Panc1 (cell line): Measurements from ENCODE around the gene CREM. TPM values are rescaled to one million over a fixed set of nuclear protein-coding genes. Genes with fewer than 3 reads are reported as not detected.
A peak's percentile ranks its signal among the peaks of the same experiment; 100 is the strongest.

ENCODE experiments used
- ATAC-seq: fragments of 200-7000 bp; cut with Tn5 transposase; 2 replicates; pipeline ENCODE4 v1.9.1; 2020; ENCODE audit warnings: mild to moderate bottlenecking, moderate library complexity
- BruUV-seq: library from RNA; stranded (reverse); fragments of 400-500 nt; replicated peaks from 2 replicates; lab custom pipeline; 2021; lab: Mats Ljungman, UMichigan
- CTCF ChIA-PET: fragments of 300-600 bp; sonication (Branson Sonifier 250); formaldehyde crosslinking; loops from one replicate; lab custom pipeline; 2022; ENCODE audit warnings: antibody characterized with exemption; lab: Charles Lee
- POLR2A ChIA-PET: fragments of 300-600 bp; sonication (Branson Sonifier 250); formaldehyde crosslinking; loops from one replicate; lab custom pipeline; 2022; ENCODE audit warnings: antibody characterized with exemption; lab: Charles Lee
- DNase-seq: peaks from one replicate; pipeline ENCODE4 v3.0.0-alpha.2; 2010; ENCODE audit warnings: low read depth, low spot score
- H3K27ac ChIP-seq: 2 replicates; pipeline ENCODE4 v1.5.1; 2011; ENCODE audit warnings: mild to moderate bottlenecking, low read length, inconsistent platforms
- H3K27me3 ChIP-seq: fragments of 200-500 bp; sonication (Bioruptor generic); 2 replicates; pipeline ENCODE4 v1.6.0; 2014; ENCODE audit warnings: low read length, inconsistent platforms; ENCODE audit not compliant: control insufficient read depth, insufficient read depth
- H3K36me3 ChIP-seq: fragments of 200-500 bp; sonication (Bioruptor generic); 2 replicates; pipeline ENCODE4 v1.5.1; 2014; ENCODE audit warnings: inconsistent platforms, mild to moderate bottlenecking, low read length, moderate library complexity; ENCODE audit not compliant: control insufficient read depth, insufficient read depth
- H3K4me1 ChIP-seq: 2 replicates; pipeline ENCODE4 v1.5.1; 2011; ENCODE audit warnings: inconsistent platforms, mild to moderate bottlenecking, low read length, moderate library complexity; ENCODE audit not compliant: control insufficient read depth, insufficient read depth
- H3K4me3 ChIP-seq, 2 experiments: 2 replicates each; pipeline ENCODE4 v1.5.1; 2011 to 2012; ENCODE audit warnings: low read depth in 2 of 2, low read length in 2 of 2, mild to moderate bottlenecking in 2 of 2, inconsistent platforms in 1 of 2, moderate library complexity in 1 of 2
- H3K9me3 ChIP-seq: fragments of 200-500 bp; sonication (Bioruptor generic); 2 replicates; pipeline ENCODE4 v1.5.1; 2014; ENCODE audit warnings: low read depth, mild to moderate bottlenecking, inconsistent platforms, low read length, moderate library complexity; ENCODE audit not compliant: control insufficient read depth, insufficient read depth
- POLR2AphosphoS5 ChIP-seq: IDR thresholded peaks from 2 replicates; pipeline ENCODE4 v1.6.1; 2012; ENCODE audit warnings: mild to moderate bottlenecking, low read depth, low read length, moderate library complexity
- SIN3A ChIP-seq: IDR thresholded peaks from 2 replicates; pipeline ENCODE4 v1.6.1; 2012; ENCODE audit warnings: low read depth, mild to moderate bottlenecking, low read length, moderate library complexity, borderline replicate concordance; ENCODE audit not compliant: insufficient read depth
- TCF7L2 ChIP-seq: IDR thresholded peaks from 2 replicates; pipeline ENCODE4 v1.6.1; 2011; ENCODE audit warnings: mild to moderate bottlenecking, low read depth, low read length, inconsistent platforms
- in situ Hi-C: cut with HindIII; loops from 2 replicates; pipeline ENCODE4 v1.10.0; 2016; ENCODE audit warnings: low sequenced_read_pairs, low pct_unique_long_range_greater_than_20kb
- intact Hi-C: fragments of 100-400 bp; cut with micrococcal nuclease; formaldehyde crosslinking; loops from one replicate; pipeline ENCODE4 v1.10.0; 2022; ENCODE audit not compliant: unreplicated experiment
- total RNA-seq: library from RNA; stranded (reverse); gene quantifications from one replicate; pipeline ENCODE4 v1.2.1, GENCODE V29; 2021; ENCODE audit not compliant: unreplicated experiment
- TF ChIP-seq, protein P1 (sequence below): fragments of 450-650 bp; IDR thresholded peaks from 2 replicates; pipeline ENCODE4 v1.5.1; 2017; ENCODE audit warnings: mild to moderate bottlenecking
- TF ChIP-seq, protein P2 (sequence below), 2 experiments: IDR thresholded peaks; 2 replicates each; pipeline ENCODE4 v1.6.1; 2011 to 2012; ENCODE audit warnings: low read depth in 2 of 2, control low read depth in 1 of 2, low read length in 1 of 2, mild to moderate bottlenecking in 1 of 2, moderate library complexity in 1 of 2; ENCODE audit not compliant: insufficient read depth in 1 of 2

Gene CREM
- total RNA-seq, 1 experiment from 2014 or later: 13.7 TPM

DNA sequence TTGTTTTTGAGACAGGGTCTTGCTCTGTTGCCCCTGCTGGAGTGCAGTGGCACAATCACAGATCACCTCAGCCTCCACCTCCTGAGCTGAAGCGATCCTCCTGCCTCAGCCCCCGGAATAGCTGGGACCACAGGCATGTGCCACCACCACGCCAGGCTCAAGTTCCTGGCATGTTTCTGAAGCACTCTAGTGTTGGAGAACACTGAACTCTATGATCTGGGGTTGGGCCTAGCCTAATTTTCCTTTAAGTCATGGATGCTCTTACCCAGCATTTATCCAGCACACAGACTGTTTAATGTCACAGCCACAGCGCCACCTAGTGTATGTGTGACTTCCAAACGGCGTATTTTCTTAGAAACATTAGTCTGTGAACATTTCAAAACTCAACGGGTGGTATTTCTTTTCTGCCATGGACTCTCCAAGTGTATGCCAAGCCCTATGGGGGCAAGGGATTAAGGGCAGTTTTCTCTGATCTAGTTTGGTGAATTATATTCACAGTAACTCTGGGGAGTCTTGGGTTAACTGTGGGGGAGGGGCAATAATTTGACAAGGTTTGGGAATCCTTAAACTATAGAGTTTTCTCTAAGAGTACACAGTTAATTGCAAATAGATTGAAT lies 91.8 kb downstream of the CREM start:
- intact Hi-C loops (loop anchor here (2.0 kb wide), 1 partner anchor 98 kb away; no protein-coding TSS in a partner anchor), in situ Hi-C loops (no loop called here)
- BruUV-seq: no TSS peak

DNA sequence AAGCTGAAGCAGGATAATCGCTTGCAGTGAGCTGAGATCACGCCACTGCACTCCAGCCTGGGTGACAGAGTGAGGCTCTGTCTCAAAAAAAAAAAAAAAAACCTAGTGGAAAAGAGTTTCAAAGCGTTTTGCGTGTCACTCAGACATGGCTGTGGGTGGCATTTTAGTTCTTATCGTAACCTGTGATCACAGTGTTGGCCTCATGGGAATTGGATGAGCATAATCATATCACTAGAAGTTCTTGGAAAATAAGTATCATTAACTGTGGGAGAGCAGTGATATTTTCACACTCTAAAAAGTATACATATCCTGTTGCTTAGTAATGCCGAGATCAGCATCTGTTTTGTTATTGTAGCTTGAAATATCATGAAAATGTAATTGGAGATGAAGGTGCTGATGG lies 92.6 kb downstream of the CREM start:
- BruUV-seq: no TSS peak
- no peak for ATAC-seq
- intact Hi-C loops: loop anchor here (2.0 kb wide), 1 partner anchor 98 kb away; no protein-coding TSS in a partner anchor
- ChIA-PET CTCF (interaction anchor here (0.7 kb wide), 1 partner anchor 100 kb away, joined by 6 read pairs; no protein-coding TSS in a partner anchor), POLR2A (interaction anchor here (0.6 to 0.7 kb wide), 2 partner anchors 96 to 1661 kb away, joined by 4 to 7 read pairs; no protein-coding TSS in a partner anchor)
- DNase-seq: no peak
- Histone ChIP-seq H3K4me1 (no peaks in the 10 kb centered on the region), H3K27me3 (no peaks in the 10 kb centered on the region), H3K27ac (no peak overlapping the region), H3K9me3 (no peaks in the 10 kb centered on the region), H3K4me3 (no peak overlapping the region), H3K36me3 (no peaks in the 10 kb centered on the region)
- TF ChIP-seq SIN3A (no peak), POLR2AphosphoS5 (no peak), TCF7L2 (no peak)
- TF ChIP-seq, protein P1, sequence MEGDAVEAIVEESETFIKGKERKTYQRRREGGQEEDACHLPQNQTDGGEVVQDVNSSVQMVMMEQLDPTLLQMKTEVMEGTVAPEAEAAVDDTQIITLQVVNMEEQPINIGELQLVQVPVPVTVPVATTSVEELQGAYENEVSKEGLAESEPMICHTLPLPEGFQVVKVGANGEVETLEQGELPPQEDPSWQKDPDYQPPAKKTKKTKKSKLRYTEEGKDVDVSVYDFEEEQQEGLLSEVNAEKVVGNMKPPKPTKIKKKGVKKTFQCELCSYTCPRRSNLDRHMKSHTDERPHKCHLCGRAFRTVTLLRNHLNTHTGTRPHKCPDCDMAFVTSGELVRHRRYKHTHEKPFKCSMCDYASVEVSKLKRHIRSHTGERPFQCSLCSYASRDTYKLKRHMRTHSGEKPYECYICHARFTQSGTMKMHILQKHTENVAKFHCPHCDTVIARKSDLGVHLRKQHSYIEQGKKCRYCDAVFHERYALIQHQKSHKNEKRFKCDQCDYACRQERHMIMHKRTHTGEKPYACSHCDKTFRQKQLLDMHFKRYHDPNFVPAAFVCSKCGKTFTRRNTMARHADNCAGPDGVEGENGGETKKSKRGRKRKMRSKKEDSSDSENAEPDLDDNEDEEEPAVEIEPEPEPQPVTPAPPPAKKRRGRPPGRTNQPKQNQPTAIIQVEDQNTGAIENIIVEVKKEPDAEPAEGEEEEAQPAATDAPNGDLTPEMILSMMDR: no peak
- TF ChIP-seq, protein P2, sequence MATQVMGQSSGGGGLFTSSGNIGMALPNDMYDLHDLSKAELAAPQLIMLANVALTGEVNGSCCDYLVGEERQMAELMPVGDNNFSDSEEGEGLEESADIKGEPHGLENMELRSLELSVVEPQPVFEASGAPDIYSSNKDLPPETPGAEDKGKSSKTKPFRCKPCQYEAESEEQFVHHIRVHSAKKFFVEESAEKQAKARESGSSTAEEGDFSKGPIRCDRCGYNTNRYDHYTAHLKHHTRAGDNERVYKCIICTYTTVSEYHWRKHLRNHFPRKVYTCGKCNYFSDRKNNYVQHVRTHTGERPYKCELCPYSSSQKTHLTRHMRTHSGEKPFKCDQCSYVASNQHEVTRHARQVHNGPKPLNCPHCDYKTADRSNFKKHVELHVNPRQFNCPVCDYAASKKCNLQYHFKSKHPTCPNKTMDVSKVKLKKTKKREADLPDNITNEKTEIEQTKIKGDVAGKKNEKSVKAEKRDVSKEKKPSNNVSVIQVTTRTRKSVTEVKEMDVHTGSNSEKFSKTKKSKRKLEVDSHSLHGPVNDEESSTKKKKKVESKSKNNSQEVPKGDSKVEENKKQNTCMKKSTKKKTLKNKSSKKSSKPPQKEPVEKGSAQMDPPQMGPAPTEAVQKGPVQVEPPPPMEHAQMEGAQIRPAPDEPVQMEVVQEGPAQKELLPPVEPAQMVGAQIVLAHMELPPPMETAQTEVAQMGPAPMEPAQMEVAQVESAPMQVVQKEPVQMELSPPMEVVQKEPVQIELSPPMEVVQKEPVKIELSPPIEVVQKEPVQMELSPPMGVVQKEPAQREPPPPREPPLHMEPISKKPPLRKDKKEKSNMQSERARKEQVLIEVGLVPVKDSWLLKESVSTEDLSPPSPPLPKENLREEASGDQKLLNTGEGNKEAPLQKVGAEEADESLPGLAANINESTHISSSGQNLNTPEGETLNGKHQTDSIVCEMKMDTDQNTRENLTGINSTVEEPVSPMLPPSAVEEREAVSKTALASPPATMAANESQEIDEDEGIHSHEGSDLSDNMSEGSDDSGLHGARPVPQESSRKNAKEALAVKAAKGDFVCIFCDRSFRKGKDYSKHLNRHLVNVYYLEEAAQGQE (IDR thresholded peaks at IDR 0.05; ENCODE audit: insufficient read depth in 1 of 2, low read depth in 2 of 2, low read length in 1 of 2): no peak
- in situ Hi-C loops: no loop called here

More for the DNA sequence above, 91.8 kb downstream of the CREM start:
- POLR2A ChIA-PET: interaction anchor here (0.6 to 0.7 kb wide), 2 partner anchors 95 to 1662 kb away, joined by 4 to 7 read pairs; no protein-coding TSS in a partner anchor
- 0 out of 4 replicates have a peak overlapping the region, but pooled peaks of 1 of the 2 experiments have one; percentile 15 for H3K4me3 ChIP-seq
- no peaks in the 10 kb centered on the region for H3K36me3 ChIP-seq
- no peaks in the 10 kb centered on the region for H3K9me3 ChIP-seq
- CTCF ChIA-PET: interaction anchor here (0.7 to 2.2 kb wide), 2 partner anchors 23 to 99 kb away, joined by 6 to 8 read pairs; no protein-coding TSS in a partner anchor
- H3K4me1 ChIP-seq: no peaks in the 10 kb centered on the region
- DNase-seq (no peak), ATAC-seq (peak; percentile 89)
- H3K27me3 ChIP-seq: no peaks in the 10 kb centered on the region
- TF ChIP-seq, protein P1: peak; percentile 79
- TF ChIP-seq, protein P2 (IDR thresholded peaks at IDR 0.05; ENCODE audit: insufficient read depth in 1 of 2, low read depth in 2 of 2, low read length in 1 of 2): no peak
- H3K27ac ChIP-seq: no peak overlapping the region
